Measurements from ENCODE around the gene BMP4.

Gene BMP4

DNA sequence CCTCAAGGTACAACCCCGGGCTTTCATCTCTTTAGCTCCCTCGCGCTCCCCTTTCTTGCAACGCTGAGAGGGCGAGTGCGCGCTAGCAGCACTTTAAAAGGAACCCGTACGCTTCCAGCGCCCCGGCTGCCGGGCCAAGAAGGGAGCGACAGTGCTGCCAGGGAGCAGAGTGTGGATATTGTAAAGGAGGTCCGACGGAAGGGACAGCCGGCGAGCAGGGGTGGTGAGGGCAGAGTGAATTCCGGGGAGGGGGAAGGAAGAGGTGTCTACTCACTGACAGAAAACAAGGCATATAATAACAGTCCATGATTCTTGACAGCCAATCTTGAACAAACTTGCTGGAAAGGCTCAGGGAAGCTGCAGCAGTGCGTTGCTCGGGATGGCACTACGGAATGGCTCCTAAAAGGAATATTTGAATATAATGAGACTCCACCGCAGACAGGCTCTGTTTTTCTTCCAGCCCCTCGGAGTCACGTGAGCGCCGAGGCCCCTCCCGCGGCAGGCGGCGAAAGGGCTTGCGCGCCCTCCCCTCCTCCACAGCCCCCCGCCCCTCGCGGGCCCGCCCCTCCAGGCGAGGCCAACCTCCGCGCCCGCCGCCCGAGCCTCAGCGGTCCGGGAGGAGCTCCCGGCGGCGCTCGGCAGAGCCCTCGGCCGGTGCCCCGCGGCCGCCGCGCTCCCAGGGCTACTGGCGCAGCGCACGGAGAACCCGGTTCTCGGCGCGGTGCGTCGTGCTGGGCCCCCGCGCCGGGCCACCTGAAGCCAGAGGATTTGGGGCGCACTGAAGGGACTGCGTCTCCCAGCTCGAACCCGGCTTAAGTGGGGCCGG lies 3.4 kb downstream of the BMP4 start:
- peak; percentile 75 for DNase-seq (ENCODE audit: extremely low spot score)
- CTCF ChIA-PET, result interaction anchor here (0.9 to 2.2 kb wide), 5 partner anchors 8 to 303 kb away, joined by 3 to 7 read pairs (median 3); no protein-coding TSS in a partner anchor
- TF ChIP-seq, protein P1, sequence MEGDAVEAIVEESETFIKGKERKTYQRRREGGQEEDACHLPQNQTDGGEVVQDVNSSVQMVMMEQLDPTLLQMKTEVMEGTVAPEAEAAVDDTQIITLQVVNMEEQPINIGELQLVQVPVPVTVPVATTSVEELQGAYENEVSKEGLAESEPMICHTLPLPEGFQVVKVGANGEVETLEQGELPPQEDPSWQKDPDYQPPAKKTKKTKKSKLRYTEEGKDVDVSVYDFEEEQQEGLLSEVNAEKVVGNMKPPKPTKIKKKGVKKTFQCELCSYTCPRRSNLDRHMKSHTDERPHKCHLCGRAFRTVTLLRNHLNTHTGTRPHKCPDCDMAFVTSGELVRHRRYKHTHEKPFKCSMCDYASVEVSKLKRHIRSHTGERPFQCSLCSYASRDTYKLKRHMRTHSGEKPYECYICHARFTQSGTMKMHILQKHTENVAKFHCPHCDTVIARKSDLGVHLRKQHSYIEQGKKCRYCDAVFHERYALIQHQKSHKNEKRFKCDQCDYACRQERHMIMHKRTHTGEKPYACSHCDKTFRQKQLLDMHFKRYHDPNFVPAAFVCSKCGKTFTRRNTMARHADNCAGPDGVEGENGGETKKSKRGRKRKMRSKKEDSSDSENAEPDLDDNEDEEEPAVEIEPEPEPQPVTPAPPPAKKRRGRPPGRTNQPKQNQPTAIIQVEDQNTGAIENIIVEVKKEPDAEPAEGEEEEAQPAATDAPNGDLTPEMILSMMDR (IDR thresholded peaks at IDR 0.05; ENCODE audit: control extremely low read depth, extremely low read depth, low read depth, missing control alignments), result no peak
- POLR2A ChIA-PET, result interaction anchor here (1.3 kb wide), 1 partner anchor 339 kb away, joined by 4 read pairs; no protein-coding TSS in a partner anchor

DNA sequence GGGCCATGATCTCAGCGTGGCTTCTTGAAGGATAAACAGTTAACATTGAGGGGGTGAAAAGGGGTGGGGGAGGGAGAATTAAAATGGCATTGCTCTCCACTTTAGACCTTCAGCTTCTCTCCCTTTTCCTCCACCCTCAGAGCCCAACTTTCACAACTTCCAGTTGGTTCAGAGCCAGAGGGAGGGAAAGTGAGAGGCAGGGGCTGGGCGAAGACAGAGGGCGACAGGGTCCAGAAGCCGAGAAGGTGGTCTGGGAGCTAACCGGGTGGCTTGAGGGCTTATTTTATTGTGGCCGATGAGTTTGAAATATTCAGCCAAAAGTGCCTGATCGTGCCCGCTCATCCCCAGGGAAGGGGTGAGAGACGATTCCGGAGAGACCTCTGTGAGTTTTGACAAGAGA lies 4.1 kb downstream of the BMP4 start:
- ChIA-PET POLR2A (no interaction called here), CTCF (interaction anchor here (0.9 to 2.2 kb wide), 2 partner anchors 8 to 10 kb away, joined by 3 to 7 read pairs; no protein-coding TSS in a partner anchor)
- no peak for DNase-seq (ENCODE audit: extremely low spot score)
- TF ChIP-seq, protein P1 (IDR thresholded peaks at IDR 0.05; ENCODE audit: control extremely low read depth, extremely low read depth, low read depth, missing control alignments), result no peak

DNA sequence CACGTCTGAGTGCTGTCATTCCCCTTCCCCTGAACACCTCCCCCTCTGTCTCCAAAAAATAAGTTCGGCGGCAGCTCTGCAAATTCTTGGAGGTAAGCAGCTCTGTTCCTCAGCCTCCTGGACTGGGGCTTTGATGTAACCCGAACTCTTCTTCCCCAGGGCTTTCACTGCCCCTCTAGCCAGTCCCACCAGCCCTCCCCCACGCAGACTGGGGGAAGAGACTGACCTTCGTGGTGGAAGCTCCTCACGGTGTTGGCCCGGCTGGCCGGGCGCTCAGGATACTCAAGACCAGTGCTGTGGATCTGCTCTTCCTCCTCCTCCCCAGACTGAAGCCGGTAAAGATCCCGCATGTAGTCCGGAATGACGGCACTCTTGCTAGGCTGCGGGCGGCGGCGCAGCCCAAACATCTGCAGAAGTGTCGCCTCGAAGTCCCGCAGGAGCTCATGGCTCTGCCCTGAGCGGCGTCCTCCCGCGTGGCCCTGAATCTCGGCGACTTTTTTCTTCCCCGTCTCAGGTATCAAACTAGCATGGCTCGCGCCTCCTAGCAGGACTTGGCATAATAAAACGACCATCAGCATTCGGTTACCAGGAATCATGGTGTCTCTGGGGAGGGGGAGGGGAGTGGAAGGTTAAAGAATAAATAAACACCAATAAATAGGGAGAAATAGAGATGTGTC lies 4.9 kb downstream of the BMP4 start:
- DNase-seq (ENCODE audit: extremely low spot score), result no peak
- ChIA-PET POLR2A (no interaction called here), CTCF (interaction anchor here (1.3 kb wide), 1 partner anchor 9 kb away, joined by 6 read pairs; no protein-coding TSS in a partner anchor)
- TF ChIP-seq, protein P1 (IDR thresholded peaks at IDR 0.05; ENCODE audit: control extremely low read depth, extremely low read depth, low read depth, missing control alignments), result no peak

DNA sequence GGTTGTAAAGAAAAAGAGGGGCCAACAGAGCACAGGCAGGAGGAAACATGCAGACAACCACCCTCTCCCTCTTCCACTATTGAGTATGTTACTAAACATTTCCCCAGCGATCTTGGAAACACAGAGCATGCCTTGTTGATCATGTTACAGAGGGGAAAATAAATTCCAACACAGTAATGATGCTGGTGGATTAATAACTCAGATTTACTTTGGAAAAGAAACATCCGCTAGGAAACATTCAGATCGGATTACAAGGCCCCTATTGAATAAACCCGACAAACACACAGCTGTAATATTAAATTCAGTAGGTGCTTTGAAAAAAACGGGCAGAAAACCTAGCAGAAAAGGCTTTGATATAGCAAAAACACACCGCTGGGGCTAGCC lies 5.4 kb downstream of the BMP4 start:
- ChIA-PET CTCF (interaction anchor here (1.3 kb wide), 1 partner anchor 9 kb away, joined by 6 read pairs; no protein-coding TSS in a partner anchor), POLR2A (no interaction called here)

DNA sequence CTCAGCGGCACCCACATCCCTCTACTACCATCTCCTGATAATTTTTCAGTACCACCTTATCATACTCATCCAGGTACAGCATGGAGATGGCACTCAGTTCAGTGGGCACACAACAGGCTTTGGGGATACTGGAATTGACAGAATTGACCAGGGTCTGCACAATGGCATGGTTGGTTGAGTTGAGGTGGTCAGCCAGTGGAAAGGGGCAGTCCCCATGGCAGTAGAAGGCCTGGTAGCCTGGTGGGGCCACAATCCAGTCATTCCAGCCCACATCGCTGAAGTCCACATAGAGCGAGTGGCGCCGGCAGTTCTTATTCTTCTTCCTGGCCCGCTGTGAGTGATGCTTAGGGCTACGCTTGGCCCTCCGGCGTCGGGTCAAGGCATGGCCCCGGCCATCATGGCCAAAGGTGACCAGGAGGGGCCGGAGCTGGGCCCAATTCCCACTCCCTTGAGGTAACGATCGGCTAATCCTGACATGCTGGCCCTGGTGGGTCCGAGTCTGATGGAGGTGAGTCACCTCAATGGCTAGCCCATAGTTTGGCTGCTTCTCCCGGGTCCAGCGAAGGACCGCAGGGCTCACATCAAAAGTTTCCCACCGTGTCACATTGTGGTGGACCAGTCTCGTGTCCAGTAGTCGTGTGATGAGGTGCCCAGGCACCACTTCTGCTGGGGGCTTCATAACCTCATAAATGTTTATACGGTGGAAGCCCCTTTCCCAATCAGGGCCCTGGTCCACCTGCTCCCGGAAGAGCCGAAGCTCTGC lies 6.4 kb downstream of the BMP4 start:
- DNase-seq (ENCODE audit: extremely low spot score), result no peak
- ChIA-PET POLR2A (interaction anchor here (0.6 kb wide), 1 partner anchor 12 kb away, joined by 3 read pairs; no protein-coding TSS in a partner anchor), CTCF (no interaction called here)
- TF ChIP-seq, protein P1 (IDR thresholded peaks at IDR 0.05; ENCODE audit: control extremely low read depth, extremely low read depth, low read depth, missing control alignments), result no peak

More for the DNA sequence above, 5.4 kb downstream of the BMP4 start:
- TF ChIP-seq, protein P1 (IDR thresholded peaks at IDR 0.05; ENCODE audit: control extremely low read depth, extremely low read depth, low read depth, missing control alignments), result no peak
- DNase-seq (ENCODE audit: extremely low spot score), result no peak

DNA sequence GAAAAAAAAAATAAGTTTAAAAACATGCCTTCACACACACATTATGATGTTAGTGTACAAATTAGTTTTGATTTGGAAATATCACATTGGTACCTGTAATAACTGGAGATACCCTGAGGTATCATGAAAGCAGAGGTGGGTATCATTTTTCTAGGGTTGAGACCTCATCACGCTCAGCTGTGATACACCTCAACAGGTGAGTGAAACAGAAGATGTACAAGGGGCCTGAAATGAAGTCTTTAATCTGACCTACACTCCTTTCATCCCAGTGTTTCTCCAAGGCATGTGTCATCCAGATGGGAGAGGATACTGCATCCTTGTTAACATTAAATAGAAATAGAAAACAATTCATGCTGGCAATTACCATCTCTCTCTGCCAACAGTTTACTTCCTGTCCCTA lies 7.4 kb downstream of the BMP4 start:
- ChIA-PET POLR2A (no interaction called here), CTCF (no interaction called here)

More for the DNA sequence above, 7.4 kb downstream of the BMP4 start:
- TF ChIP-seq, protein P1 (IDR thresholded peaks at IDR 0.05; ENCODE audit: control extremely low read depth, extremely low read depth, low read depth, missing control alignments), result no peak
- no peak for DNase-seq (ENCODE audit: extremely low spot score)
